COLO668 (cell line): ENCODE data around the gene RIMBP2.

Source experiments
- DNase-seq: peaks from one replicate; lab custom pipeline; 2025; ENCODE audit not compliant: unreplicated experiment; lab: John Stamatoyannopoulos, UW

The RIMBP2 gene

GRCh38 chr12:130577351-130577750, 138.7 kb downstream of the RIMBP2 start:
- DNase-seq, result no peak

- DNase-seq, result peak; percentile 77
Observed at GRCh38 chr12:130576371-130576816, 139.7 kb downstream of the RIMBP2 start.

DNA sequence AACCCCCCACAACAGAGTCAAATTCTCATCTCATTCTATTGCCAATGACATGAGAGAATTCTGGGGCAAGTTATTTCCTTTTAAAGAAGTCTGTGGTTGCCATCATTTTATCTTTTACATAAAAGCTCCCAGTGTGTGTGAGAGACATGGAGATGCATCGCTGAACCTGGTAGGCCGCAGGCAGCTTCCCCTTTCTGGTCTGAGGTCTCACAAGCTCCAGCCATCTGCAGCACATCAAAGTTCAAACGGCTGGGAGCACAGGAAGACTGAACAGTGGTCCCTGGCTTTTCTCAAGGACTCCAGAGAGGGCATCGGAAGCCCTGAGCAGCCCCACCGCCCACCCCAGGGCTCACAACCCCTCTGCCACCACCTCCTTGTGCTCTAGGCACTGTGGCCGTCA, 141.7 kb downstream of the RIMBP2 start:
- DNase-seq, result no peak

DNA sequence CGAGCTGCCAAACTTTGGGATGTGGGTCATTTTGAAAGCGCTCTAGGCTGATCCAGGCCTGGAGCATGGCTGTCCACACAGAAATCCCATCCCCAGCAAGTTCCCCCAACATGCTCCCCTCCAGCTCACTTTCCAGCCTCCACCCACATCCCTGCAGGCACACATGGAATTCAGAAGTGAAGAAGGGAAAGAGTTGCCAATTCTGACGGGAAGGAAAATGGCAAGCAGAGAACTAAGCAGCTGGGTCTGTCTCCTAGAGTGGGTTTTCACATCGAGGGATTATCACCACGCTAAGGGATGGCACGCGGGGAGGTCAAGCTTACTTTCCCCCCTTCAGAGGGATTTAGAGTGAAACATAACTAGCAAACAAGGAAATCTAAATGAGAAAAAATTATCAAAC, 142.3 kb downstream of the RIMBP2 start:
- DNase-seq, result no peak

DNA sequence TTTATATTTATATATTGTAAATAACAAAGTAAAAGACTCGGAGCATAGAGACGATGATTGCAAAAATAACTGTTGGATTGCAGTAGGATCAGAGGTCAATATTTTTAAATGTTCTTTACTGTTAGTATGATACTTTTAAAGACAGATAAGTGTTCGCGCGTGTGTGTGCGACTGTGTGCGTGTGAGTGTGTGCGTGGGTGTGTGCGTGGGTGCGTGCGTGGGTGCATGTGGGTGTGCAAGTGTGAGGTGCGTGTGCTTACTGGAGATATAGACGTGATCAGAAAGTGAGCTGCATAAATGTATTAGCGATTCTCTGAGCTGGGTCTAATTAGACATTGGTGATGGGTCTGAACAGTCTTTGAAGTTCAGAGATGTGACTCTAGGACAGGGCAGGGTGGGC, 142.9 kb downstream of the RIMBP2 start:
- no peak for DNase-seq

- peak; percentile 32 for DNase-seq
Observed at GRCh38 chr12:130572553-130572952, 143.5 kb downstream of the RIMBP2 start.

DNA sequence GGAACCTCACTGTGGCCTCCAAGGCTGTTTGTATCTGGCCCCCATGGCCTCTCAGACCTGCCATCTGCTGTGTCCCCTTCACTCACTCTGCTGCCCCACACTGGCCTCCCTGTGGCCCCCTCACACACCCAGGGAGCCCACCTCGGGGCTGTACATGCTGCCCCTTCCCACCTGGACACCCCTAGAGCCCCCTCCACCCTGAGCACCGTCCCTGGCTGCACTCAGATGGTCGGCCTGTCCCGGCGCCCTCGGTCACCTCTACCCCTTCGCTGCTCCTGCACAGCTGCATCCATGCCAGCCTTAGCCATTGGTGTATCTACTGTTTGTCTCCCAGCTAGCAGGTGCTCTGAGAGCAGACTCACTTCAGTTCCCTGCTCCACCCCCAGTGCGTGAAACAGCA, 144.4 kb downstream of the RIMBP2 start:
- no peak for DNase-seq

DNA sequence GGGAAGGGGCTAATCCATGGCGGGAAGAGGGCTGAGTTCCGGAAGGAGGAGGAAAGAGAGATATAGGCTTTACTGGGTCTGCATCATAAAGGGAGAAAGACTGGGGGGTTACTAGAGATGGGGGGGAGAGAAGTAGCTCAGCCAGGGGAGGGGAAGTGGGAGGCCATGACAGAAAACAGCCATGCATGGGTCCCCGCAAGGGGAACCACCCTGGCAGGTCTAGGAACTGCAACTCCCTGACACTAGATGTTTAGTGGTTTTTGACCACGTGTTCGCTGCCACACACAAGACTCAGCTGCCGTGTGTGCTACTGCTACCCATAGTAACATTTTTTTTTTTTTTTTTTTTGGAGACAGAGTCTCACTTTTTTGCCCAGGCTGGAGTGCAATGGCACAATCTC, 145.0 kb downstream of the RIMBP2 start:
- no peak for DNase-seq

- no peak for DNase-seq
Observed at GRCh38 chr12:130569521-130569920, 146.6 kb downstream of the RIMBP2 start.

DNA sequence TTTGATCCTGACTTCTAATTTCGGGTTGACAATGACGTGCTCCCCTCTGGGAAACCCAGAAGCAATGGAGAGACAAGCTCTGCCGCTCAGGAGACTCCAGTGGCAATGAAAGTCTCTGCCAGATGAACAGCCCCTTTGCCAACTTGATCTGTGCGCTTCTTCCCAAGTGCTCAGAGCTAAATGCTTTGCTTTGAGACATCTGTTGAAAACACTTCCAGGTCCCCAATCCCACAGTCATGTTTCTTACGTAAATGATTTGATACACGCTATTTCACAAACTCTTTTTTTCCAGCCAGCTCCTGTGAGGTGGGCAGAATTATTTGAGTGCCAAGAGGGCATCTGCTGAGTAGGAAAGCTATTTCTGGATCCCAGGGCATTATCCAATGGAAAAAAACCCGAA, 147.6 kb downstream of the RIMBP2 start:
- DNase-seq, result no peak

GRCh38 chr12:130568041-130568440, 148.1 kb downstream of the RIMBP2 start:
- DNase-seq, result no peak

GRCh38 chr12:130566446-130567155, 149.5 kb downstream of the RIMBP2 start:
- no peak for DNase-seq

- DNase-seq, result no peak
Observed at GRCh38 chr12:130565189-130565588, 150.9 kb downstream of the RIMBP2 start.

GRCh38 chr12:130563323-130563722, 152.8 kb downstream of the RIMBP2 start:
- no peak for DNase-seq

DNA sequence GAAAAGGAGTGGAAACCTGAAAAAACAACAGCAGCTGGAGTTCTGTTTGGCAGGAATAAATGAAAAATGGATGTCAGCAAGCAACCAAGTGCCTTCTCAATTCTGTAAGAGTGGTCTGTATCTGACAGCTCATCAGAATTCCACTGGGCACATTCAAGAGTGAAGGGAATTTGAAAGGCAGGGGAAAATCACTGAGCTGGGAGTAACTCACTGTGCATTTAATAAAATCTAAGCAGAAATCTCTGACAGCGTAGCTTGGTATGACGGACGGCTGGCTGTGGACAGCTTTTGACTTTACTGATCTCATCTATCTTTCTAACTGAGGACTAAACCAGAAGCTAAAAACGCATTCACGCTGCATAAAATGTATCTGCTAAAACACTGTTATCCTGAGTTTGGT, 153.4 kb downstream of the RIMBP2 start:
- DNase-seq, result no peak

- no peak for DNase-seq
Observed at GRCh38 chr12:130560321-130560720, 155.8 kb downstream of the RIMBP2 start.

DNA sequence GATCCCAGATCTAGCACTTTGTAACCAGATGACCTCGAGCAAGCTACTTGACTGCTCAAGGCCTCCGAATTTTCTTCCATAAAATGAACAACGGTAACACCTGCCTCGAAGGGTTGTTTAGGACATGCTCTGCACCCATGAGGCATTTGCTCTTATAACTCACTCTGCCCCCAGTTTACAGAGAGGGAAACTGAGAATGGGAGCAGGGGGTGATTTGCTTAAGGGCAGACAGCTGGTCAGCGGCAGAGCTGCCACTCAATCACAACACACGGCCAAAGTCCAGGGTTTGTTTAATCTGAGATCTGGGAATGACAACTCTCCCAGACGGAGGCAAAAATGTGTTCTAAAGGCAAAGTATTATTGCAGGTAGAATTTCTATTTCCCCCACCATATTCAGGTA, 156.3 kb downstream of the RIMBP2 start:
- peak; percentile 33 for DNase-seq

DNA sequence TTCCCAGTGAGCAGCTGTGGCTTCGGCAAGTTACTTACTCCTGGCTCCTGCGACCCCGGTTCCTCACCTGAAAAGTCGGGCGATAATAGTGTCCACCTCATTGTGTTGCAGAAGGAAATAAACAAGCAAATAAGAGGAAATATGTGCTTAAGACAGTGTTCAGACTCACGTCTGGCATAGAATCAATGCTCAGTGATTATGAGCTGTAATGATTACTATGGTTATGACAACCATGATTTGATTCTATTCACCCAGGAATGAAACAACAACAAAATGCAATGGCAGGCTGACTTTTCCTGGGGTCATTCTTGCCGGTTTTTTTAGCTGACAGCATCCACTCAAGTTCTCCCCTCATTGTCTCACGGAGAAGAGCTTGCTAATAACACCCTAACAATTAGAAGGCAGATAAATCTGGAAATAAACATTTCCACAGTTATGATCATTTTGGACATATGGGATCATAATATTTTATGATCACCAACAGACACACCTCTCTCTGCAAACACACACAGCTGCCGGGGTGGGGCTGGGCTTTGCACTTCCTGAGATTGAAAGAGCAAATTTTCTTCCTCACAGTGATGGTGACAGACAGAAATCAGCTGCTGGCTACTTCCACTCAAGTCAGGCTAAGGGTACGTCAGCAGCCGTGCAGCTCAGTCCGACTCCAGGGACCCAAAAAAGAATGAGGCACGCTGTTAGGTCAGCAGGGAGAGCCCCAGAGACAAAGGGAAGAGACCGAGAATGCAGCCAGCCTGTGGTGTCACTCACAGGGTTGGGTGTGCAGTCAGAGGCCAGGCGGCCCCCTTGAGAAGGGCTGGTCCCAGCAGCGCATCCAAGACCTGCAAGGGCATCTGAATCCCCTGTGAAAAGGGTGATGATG, 158.0 kb downstream of the RIMBP2 start:
- peak; percentile 58 for DNase-seq

- peak; percentile 9 for DNase-seq
Observed at GRCh38 chr12:130557201-130557600, 158.9 kb downstream of the RIMBP2 start.

GRCh38 chr12:130556486-130557055, 159.5 kb downstream of the RIMBP2 start:
- no peak for DNase-seq

DNA sequence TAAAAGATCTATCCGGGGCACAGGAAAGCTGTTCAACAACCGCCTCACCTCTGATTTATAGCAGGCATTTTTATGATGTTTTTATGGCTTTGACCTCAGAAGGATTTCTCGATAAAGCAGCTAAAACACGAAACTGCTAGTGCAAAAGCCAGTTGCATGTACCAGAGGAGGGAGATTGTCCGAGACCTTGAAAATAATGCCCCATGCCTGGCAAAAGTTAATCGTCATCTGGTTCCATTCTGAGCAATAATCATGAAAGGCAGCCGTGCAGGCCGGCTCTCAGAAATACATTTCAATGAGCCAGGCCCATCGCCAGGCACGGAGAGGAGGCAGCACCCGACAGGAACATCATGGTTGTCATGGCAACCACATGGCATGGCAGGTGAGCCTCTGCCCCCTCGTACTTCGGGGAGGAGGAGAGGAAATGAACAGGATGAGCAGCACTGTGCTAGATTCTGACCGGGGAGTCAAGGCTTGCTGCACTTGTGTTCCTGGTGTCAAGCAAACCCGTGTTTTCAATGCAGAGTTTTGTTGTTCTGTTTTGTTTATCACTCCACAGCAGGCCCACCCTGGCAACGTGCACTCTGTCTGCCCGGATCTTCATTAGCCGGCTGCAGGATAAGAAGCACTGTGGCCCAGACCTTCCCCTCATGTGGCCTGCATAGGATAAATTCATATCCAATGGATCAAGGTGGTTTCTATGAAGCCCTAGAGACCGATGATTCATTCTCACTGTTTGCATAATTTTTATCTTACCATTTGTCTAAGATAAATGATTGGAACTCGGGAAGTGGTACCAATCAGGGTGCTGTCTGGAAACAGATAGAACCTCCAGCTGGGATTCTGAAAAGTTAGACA, 160.2 kb downstream of the RIMBP2 start:
- DNase-seq, result peak; percentile 72
